HepG2 (cell line): ENCODE data around the gene ENTREP1. TPM values are rescaled to one million over a fixed set of nuclear protein-coding genes. Genes with fewer than 3 reads are reported as not detected.

Experiments used
- ATAC-seq: fragments of 200-7000 bp; cut with Tn5 transposase; 3 replicates; pipeline ENCODE4 v1.9.1; 2020; ENCODE audit warnings: mild to moderate bottlenecking, moderate library complexity
- BruUV-seq: library from RNA; stranded (reverse); fragments of 400-500 nt; replicated peaks from 2 replicates; lab custom pipeline; 2021; lab: Mats Ljungman, UMichigan
- CTCF ChIA-PET: fragments of 300-600 bp; formaldehyde crosslinking; extraction: SDS; loops from one replicate; lab custom pipeline; 2021; ENCODE audit warnings: low total read pairs, inconsistent platforms, low intra/inter-chr PET ratio; lab: Yijun Ruan, JAX
- POLR2A ChIA-PET: fragments of 350-600 bp; sonication (Branson Sonifier 250); formaldehyde crosslinking; loops from one replicate; lab custom pipeline; 2020; ENCODE audit warnings: antibody characterized with exemption, inconsistent platforms; lab: Yijun Ruan, JAX
- DNase-seq: peaks from one replicate; pipeline ENCODE4 v3.0.0-alpha.2; 2015; ENCODE audit warnings: low spot score
- FAIRE-seq: peaks from 3 replicates; lab custom pipeline; 2011; peaks lifted over from hg19 to GRCh38; lab: Jason Lieb, UNC
- H2AFZ ChIP-seq: one replicate; pipeline ENCODE4 v1.6.1; 2011; ENCODE audit warnings: low read length, inconsistent platforms
- H3K27ac ChIP-seq: fragments of 300-600 bp; 3 replicates; pipeline ENCODE4 v1.8.0; 2011; ENCODE audit warnings: mixed run types, mild to moderate bottlenecking, mixed read lengths, low read length, inconsistent platforms; ENCODE audit not compliant: insufficient read depth; ENCODE audit errors: extremely low read length
- H3K27me3 ChIP-seq, 2 experiments: fragments of 200-600 bp in 1 of 2; 2 replicates in 1 of 2; 3 replicates in 1 of 2; pipeline versions ENCODE4 v1.6.0 to v1.8.0; 2011; ENCODE audit warnings: low read length in 2 of 2, mild to moderate bottlenecking in 2 of 2, moderate library complexity in 2 of 2, inconsistent platforms in 1 of 2; ENCODE audit not compliant: insufficient read depth in 2 of 2, control insufficient read depth in 1 of 2
- H3K36me3 ChIP-seq, 2 experiments: fragments of 200-600 bp in 1 of 2; replicated peaks in 1 of 2; 2 replicates in 1 of 2; 3 replicates in 1 of 2; pipeline versions ENCODE4 v1.5.1 to v1.8.0; 2011; ENCODE audit warnings: low read length in 2 of 2, inconsistent platforms in 1 of 2; ENCODE audit not compliant: insufficient read depth in 2 of 2, control insufficient read depth in 1 of 2
- H3K4me1 ChIP-seq: 2 replicates; pipeline ENCODE4 v1.5.1; 2012; ENCODE audit warnings: low read length, inconsistent platforms; ENCODE audit not compliant: insufficient read depth
- H3K4me2 ChIP-seq: 2 replicates; pipeline ENCODE4 v1.6.0; 2011; ENCODE audit warnings: low read depth, low read length, inconsistent platforms
- H3K4me3 ChIP-seq, 3 experiments: fragments of 200-600 bp in 1 of 3; sonication (generic), shearing (Covaris generic) in 1 of 3; replicated peaks in 1 of 3; 2 replicates each; pipeline ENCODE4 v1.5.1; 2011 to 2016; ENCODE audit warnings: low read length in 3 of 3, inconsistent platforms in 2 of 3, low read depth in 2 of 3, mild to moderate bottlenecking in 2 of 3, control low read depth in 1 of 3, mixed read lengths in 1 of 3; ENCODE audit not compliant: insufficient read depth in 1 of 3
- H3K79me2 ChIP-seq: one replicate; pipeline ENCODE4 v1.6.1; 2011; ENCODE audit warnings: low read length, inconsistent platforms; ENCODE audit not compliant: insufficient read depth
- H3K9ac ChIP-seq: 2 replicates; pipeline ENCODE4 v1.6.0; 2011; ENCODE audit warnings: mild to moderate bottlenecking, low read depth, low read length, inconsistent platforms; ENCODE audit not compliant: insufficient read depth
- H3K9me3 ChIP-seq: 2 replicates; pipeline ENCODE4 v1.5.1; 2012; ENCODE audit warnings: mild to moderate bottlenecking, low read length
- H4K20me1 ChIP-seq: 2 replicates; pipeline ENCODE4 v1.6.0; 2011; ENCODE audit warnings: inconsistent platforms, mild to moderate bottlenecking, low read length, moderate library complexity; ENCODE audit not compliant: insufficient read depth
- BRF2 ChIP-seq: sonication (generic); formaldehyde crosslinking; IDR thresholded peaks from 2 replicates; pipeline ENCODE4 v1.8.1; 2022; ENCODE audit warnings: mild to moderate bottlenecking, missing genetic modification reagents
- CCAR2 ChIP-seq: fragments of 200-400 bp; formaldehyde crosslinking; optimal IDR thresholded peaks from 2 replicates; pipeline ENCODE3; 2018; ENCODE audit warnings: low read depth, mild to moderate bottlenecking, low read length, moderate library complexity
- CREB1 ChIP-seq, 2 experiments: fragments of 450-650 bp in 1 of 2; IDR thresholded peaks; 2 replicates each; pipeline ENCODE4 v1.6.1; 2016 to 2017; ENCODE audit warnings: control low read depth in 1 of 2, mild to moderate bottlenecking in 1 of 2, missing compliant biosample characterization in 1 of 2, missing genetic modification characterization in 1 of 2
- CREM ChIP-seq, 2 experiments: sonication (generic) in 1 of 2; formaldehyde crosslinking in 1 of 2; IDR thresholded peaks; 2 replicates each; pipeline versions ENCODE4 v1.4.0 to v1.6.1; 2016 to 2020; ENCODE audit warnings: antibody characterized with exemption in 1 of 2, mild to moderate bottlenecking in 1 of 2, missing genetic modification reagents in 1 of 2
- IRF9 ChIP-seq: sonication (generic); formaldehyde crosslinking; IDR thresholded peaks from 2 replicates; pipeline ENCODE4 v1.8.0; 2022; ENCODE audit warnings: missing genetic modification reagents, mild to moderate bottlenecking, borderline replicate concordance
- KDM5B ChIP-seq: sonication (generic); formaldehyde crosslinking; IDR thresholded peaks from 2 replicates; pipeline ENCODE4 v1.4.0; 2020; ENCODE audit warnings: missing genetic modification reagents, mild to moderate bottlenecking, borderline replicate concordance
- MAFF ChIP-seq: IDR thresholded peaks from 2 replicates; pipeline ENCODE4 v1.6.1; 2011; ENCODE audit warnings: low read depth, low read length, improper control_type of control experiment
- RFX3 ChIP-seq: IDR thresholded peaks from 2 replicates; pipeline ENCODE4 v1.6.1; 2016; ENCODE audit warnings: missing biosample characterization, missing genetic modification reagents
- TAF1 ChIP-seq: sonication (generic); formaldehyde crosslinking; IDR thresholded peaks from 2 replicates; pipeline ENCODE4 v1.4.0; 2020; ENCODE audit warnings: missing genetic modification reagents
- ZBTB43 ChIP-seq: sonication (generic); formaldehyde crosslinking; conservative IDR thresholded peaks from 2 replicates; pipeline ENCODE4 v1.4.0; 2020; ENCODE audit warnings: missing genetic modification reagents
- ZFP90 ChIP-seq: sonication (generic); formaldehyde crosslinking; IDR thresholded peaks from 2 replicates; pipeline ENCODE4 v1.8.0; 2022; ENCODE audit warnings: missing genetic modification reagents, mild to moderate bottlenecking, inconsistent platforms, borderline replicate concordance
- ZNF205 ChIP-seq: IDR thresholded peaks from 2 replicates; pipeline ENCODE4 v1.6.1; 2018; ENCODE audit warnings: missing biosample characterization, missing genetic modification reagents
- ZNF503 ChIP-seq: sonication (generic); formaldehyde crosslinking; IDR thresholded peaks from 2 replicates; pipeline ENCODE4 v1.4.0; 2020; ENCODE audit warnings: missing genetic modification reagents
- ZNF564 ChIP-seq: sonication (generic); formaldehyde crosslinking; IDR thresholded peaks from 2 replicates; pipeline ENCODE4 v1.8.1; 2023; ENCODE audit warnings: mild to moderate bottlenecking, missing genetic modification reagents
- WGBS: methylation state at CpG from one replicate; pipeline ENCODE4 v1.1.6; 2017; ENCODE audit warnings: low lambda C conversion rate; 5-methylcytosine and 5-hydroxymethylcytosine counted together
- in situ Hi-C: cut with HindIII; loops from 2 replicates; pipeline ENCODE4 v1.10.0; 2017; ENCODE audit warnings: low pct_unique_long_range_greater_than_20kb; ENCODE audit not compliant: extremely low pct_ligation_motif_present
- intact Hi-C: fragments of 100-400 bp; cut with micrococcal nuclease; formaldehyde crosslinking; loops from one replicate; pipeline ENCODE4 v1.10.0; 2022; ENCODE audit not compliant: unreplicated experiment
- polyA plus RNA-seq, 8 experiments: library from polyadenylated mRNA; depleted of rRNA in 3 of 8; stranded (reverse) in 7 of 8; unstranded in 1 of 8; fragments of >200 nt; fragmentation: Illumina TruSeq in 4 of 8; extraction: Trizol in 4 of 8; gene quantifications; 2 replicates each; pipeline versions ENCODE4 v1.2.1 to v1.2.3, GENCODE V29; 2011 to 2016; ENCODE audit warnings: low read depth in 4 of 8, missing spikeins in 1 of 8, mixed read lengths in 1 of 8; ENCODE audit not compliant: insufficient read depth in 1 of 8
- total RNA-seq, 5 experiments: library from RNA; depleted of rRNA; stranded (reverse); fragments of >200 nt; fragmentation: Illumina TruSeq; extraction: Trizol; gene quantifications; 2 replicates each; pipeline ENCODE4 v1.2.3, GENCODE V29; 2016; ENCODE audit warnings: low read depth in 1 of 5

Gene ENTREP1
- total and polyA plus RNA-seq, 2 of the 13 experiments (the other 11 are each of a cell fraction or from before 2014, with no cell fraction given), result not detected

- intact Hi-C loops, result no loop called here
- H3K27me3 ChIP-seq, result no peaks in the 10 kb centered on the region; a peak in 2 of 5 replicates
- CTCF ChIA-PET, result no interaction called here
- no peaks in the 10 kb centered on the region for H3K9me3 ChIP-seq
- H3K4me2 ChIP-seq, result no peak overlapping the region
- no peaks in the 10 kb centered on the region for H3K79me2 ChIP-seq
- TF ChIP-seq ZNF564 (CRISPR knock-in tag) (no peak), CREB1 (IDR thresholded peaks at IDR 0.05) (peak; percentile 65), CREB1 (CRISPR knock-in tag; IDR thresholded peaks at IDR 0.05) (no peak)
- H3K36me3 ChIP-seq, result no peaks in the 10 kb centered on the region
- POLR2A ChIA-PET, result no interaction called here
- WGBS, result 10% methylated on average over 3 of the region's 3 CpGs
- no peak overlapping the region for H3K4me3 ChIP-seq
- in situ Hi-C loops, result no loop called here
- H3K4me1 ChIP-seq, result no peaks in the 10 kb centered on the region
- H2AFZ ChIP-seq, result no peak overlapping the region
- no TSS peak for BruUV-seq
- no peaks in the 10 kb centered on the region for H4K20me1 ChIP-seq
- DNase-seq (no peak), ATAC-seq (no peak), FAIRE-seq (no peak)
- H3K9ac ChIP-seq, result no peak overlapping the region
- no peak overlapping the region for H3K27ac ChIP-seq
Measured at GRCh38 chr9:69351227-69351626, 26.2 kb downstream of the ENTREP1 start.

GRCh38 chr9:69355232-69355631 lies 30.2 kb downstream of the ENTREP1 start:
- BruUV-seq, result no TSS peak
- TF ChIP-seq ZFP90 (no peak), MAFF (peak; percentile 63), CREM (IDR thresholded peaks at IDR 0.05) (no peak), CREM (CRISPR knock-in tag; IDR thresholded peaks at IDR 0.05) (no peak), TAF1 (CRISPR knock-in tag) (no peak), KDM5B (CRISPR knock-in tag) (no peak), BRF2 (CRISPR knock-in tag) (no peak), ZNF205 (no peak), IRF9 (CRISPR knock-in tag) (no peak), ZNF503 (CRISPR knock-in tag) (no peak), CCAR2 (no peak), ZBTB43 (no peak), RFX3 (CRISPR knock-in tag) (no peak)

More at GRCh38 chr9:69355232-69355631, 30.2 kb downstream of the ENTREP1 start:
- H3K4me3 ChIP-seq, result no peak overlapping the region
- intact Hi-C loops (no loop called here), in situ Hi-C loops (no loop called here)
- no peak overlapping the region for H3K27ac ChIP-seq
- H3K27me3 ChIP-seq, result no peaks in the 10 kb centered on the region; a peak in 1 of 5 replicates
- no peak overlapping the region for H3K9ac ChIP-seq
- WGBS, result 40% methylated on average over 1 of the region's 1 CpG
- no peak for ATAC-seq
- H3K9me3 ChIP-seq, result no peaks in the 10 kb centered on the region
- H3K79me2 ChIP-seq, result no peaks in the 10 kb centered on the region
- ChIA-PET POLR2A (no interaction called here), CTCF (no interaction called here)
- no peak overlapping the region for H3K4me2 ChIP-seq
- H4K20me1 ChIP-seq, result no peaks in the 10 kb centered on the region
- no peaks in the 10 kb centered on the region for H3K36me3 ChIP-seq
- H2AFZ ChIP-seq, result no peak overlapping the region
- no peak for DNase-seq
- no peaks in the 10 kb centered on the region for H3K4me1 ChIP-seq
- no peak for FAIRE-seq
